Suprapubic skin (tissue), 3 donors: ENCODE results near the gene EFHD1.

Experiments
- POLR2A ChIP-seq, 2 donors: fragments of 450-650 bp; IDR thresholded peaks; one replicate each; pipeline ENCODE4 v1.6.1; 2017; ENCODE audit warnings: antibody characterized with exemption in 2 of 2, mild to moderate bottlenecking in 2 of 2, moderate library complexity in 2 of 2
- TF ChIP-seq, protein P1 (sequence below), 2 donors: fragments of 200-600 bp in 1 of 2; fragments of 450-650 bp in 1 of 2; sonication (generic) in 1 of 2; IDR thresholded peaks; one replicate each; pipeline ENCODE4 v1.5.1; 2016 to 2019; ENCODE audit warnings: antibody characterized with exemption in 2 of 2, mild to moderate bottlenecking in 1 of 2, moderate library complexity in 1 of 2

GRCh38 chr2:232641153-232641848 lies 7.9 kb downstream of the EFHD1 start:
- no peak for TF ChIP-seq POLR2A (IDR thresholded peaks at IDR 0.05)
- TF ChIP-seq, protein P1, sequence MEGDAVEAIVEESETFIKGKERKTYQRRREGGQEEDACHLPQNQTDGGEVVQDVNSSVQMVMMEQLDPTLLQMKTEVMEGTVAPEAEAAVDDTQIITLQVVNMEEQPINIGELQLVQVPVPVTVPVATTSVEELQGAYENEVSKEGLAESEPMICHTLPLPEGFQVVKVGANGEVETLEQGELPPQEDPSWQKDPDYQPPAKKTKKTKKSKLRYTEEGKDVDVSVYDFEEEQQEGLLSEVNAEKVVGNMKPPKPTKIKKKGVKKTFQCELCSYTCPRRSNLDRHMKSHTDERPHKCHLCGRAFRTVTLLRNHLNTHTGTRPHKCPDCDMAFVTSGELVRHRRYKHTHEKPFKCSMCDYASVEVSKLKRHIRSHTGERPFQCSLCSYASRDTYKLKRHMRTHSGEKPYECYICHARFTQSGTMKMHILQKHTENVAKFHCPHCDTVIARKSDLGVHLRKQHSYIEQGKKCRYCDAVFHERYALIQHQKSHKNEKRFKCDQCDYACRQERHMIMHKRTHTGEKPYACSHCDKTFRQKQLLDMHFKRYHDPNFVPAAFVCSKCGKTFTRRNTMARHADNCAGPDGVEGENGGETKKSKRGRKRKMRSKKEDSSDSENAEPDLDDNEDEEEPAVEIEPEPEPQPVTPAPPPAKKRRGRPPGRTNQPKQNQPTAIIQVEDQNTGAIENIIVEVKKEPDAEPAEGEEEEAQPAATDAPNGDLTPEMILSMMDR (IDR thresholded peaks at IDR 0.05): no peak
